Kidney tubule cell (primary cell): Measurements from ENCODE around the gene NTN1.
"Not testable (repeated sequence)": the region's sequence is repeated elsewhere in the genome, so short reads cannot be mapped to it uniquely, and the experiment has no call there.

Experiments used
- DNase-seq: peaks from one replicate; pipeline ENCODE4 v3.0.0-alpha.2; 2018; ENCODE audit warnings: low spot score

NTN1 gene

DNA sequence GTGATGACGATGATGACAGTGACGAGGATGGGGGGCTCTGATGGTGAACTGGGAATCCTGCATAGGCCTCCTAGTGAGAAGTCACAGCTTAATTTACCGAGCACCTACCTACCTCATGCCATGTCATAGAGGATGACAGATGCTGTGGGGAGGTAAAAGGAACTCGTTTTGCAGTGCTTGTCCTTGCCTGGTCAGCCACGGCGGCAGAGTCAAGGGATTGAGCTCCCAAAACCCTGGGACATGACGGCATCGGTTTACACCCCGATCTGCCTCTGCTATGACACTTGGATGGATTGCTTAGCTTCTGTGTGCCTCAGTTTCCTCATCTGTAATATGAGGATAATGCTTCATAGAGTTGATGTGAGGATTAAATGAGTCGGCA, 103.2 kb downstream of the NTN1 start:
- no peak for DNase-seq

DNA sequence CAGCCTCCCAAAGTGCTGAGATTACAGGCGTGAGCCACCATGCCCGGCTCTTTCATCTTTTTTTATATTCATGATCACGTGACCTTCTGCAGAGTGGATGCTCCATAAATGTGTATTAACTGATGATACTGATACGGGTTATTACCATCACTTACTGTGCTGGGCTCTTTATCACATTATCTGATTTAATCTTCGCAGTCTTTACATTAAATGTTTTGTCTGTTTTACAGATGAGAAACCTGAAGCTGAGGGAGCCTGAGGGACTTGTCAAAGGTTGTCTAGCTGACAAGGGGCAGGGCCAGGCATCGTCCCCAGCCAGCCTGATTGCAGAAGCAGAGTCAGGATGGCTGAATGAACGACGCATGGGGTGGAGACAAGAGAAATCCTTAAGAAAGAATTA, 104.4 kb downstream of the NTN1 start:
- DNase-seq = no peak

DNA sequence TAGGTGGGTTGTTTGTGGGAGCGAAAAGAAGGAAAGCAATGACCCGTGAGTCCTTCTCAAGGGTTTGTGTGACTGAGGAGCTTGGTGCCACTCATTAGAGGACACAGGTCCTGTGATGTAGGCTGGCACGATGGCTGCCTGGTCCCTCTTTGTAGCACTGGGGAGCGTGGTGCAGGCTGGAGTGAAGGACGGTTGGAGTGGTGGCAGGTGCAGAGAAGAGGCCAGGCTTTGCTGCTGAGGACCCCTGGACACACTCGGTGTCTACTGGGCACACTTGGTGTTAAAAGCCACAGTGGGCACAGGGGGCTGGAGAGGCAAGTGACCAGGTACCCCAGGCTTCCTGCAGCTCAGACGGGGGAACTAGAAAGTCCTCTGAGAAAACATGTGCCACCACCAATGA, 106.0 kb downstream of the NTN1 start:
- no peak for DNase-seq

DNA sequence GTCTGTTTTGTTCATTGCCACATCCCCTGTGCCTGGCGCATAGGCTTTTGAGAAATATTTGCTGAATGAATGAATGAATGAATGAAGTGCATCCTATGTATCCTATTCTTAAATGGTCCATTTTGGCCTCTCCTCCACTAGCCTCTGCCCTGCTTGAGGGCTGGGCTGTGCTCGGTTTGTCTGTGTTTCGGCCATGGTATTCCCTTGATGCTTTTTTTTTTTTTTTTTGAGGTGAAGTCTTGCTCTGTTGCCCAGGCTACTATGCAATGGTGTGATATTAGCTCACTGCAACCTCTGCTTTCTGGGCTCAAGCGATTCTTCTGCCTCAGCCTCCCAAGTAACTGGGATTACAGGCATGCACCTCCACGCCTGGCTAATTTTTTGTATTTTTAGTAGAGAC, 110.1 kb downstream of the NTN1 start:
- no peak for DNase-seq

DNA sequence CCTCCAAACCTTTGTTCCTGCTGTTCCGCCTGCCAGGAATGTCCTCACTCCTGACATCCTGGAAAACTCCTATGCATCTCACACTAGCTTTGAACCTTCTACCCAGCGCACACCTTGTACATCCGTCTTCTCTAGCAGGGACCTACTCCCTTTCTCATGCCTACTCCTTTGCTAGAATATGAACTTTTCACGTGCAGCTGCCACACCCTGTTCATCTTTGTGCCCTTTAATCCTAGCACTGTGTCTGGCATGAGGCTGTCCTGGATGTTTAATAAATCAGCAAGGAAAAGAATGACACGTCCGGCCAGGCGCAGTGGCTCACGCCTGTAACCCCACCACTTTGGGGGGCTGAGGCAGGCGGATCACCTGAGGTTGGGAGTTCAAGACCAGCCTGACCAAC, 111.0 kb downstream of the NTN1 start:
- no peak for DNase-seq

DNA sequence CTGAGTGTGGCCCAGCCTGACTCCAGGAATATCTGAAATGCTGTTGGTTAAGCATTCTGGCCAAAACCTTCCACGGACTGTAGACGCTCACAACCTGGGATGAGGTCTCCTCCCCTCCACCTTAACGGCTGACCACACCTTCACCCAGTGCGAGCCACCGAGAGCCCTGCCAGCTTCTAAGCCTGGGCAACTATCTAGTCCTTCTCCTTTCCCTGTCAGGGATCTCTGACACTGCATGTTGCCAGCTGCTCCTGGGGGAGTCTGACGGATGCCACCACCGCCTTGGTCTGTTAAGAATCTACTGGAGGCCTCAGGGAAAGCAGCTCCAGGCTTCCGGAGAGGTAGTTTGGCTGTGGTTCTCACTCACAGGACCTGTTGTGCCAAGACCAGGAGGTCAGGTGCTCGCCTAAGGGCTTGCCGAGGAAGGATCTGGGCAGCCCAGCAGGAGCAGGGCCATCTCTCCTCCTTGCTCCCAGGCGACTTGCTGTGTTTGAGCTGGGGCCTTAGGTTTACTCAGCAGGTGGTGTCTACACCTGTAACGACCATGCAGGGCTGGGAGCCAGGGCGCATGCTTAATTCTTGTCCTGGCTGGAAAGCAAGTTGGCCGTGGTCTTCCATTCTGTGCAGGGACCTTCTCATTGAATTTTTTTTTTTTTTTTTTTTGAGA, 111.8 kb downstream of the NTN1 start:
- DNase-seq = no peak

DNA sequence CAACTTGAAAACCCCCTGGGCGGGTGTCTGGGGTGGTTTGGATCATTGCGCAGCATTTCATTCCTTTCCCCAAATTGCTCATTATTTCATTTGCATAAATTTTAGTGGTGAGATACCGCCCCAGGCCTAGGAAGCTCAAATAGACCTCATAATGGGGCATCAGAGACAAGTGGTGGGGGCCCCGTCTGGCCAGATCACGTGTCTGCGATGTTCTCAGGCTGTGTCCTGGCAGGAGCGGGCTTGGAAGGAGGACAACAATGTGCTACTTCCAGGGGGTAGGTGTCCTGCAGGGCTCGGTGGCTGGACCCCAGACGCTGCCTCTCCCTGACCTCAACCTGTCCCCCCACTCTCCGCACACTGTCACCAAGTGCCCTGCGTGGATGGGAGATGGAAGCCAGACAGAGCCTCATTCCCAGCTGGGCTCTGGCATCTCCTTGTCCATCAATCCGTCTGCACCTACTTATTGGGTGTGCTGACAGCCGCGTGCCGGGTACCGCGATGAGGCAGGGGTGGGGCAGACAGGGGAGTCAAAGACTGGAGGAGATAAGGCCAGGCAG, 116.9 kb downstream of the NTN1 start:
- DNase-seq = no peak

DNA sequence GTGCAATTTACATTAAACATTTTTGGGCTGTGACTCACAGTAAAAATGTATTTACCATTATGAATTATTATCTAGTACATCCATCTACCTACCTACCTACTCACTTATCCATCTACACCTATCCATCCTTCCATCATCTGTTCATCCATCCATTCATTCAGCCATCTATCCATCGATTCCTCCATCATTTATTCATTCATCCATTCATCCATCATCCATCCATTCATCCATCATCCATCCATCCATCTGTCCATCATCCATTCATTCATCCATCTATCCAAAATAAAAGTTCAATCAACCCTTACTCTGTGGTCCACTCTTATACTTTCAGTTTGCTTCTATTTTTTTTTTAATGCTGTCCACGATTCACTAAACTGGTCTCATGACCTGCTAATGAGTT, 118.4 kb downstream of the NTN1 start:
- DNase-seq = no peak

DNA sequence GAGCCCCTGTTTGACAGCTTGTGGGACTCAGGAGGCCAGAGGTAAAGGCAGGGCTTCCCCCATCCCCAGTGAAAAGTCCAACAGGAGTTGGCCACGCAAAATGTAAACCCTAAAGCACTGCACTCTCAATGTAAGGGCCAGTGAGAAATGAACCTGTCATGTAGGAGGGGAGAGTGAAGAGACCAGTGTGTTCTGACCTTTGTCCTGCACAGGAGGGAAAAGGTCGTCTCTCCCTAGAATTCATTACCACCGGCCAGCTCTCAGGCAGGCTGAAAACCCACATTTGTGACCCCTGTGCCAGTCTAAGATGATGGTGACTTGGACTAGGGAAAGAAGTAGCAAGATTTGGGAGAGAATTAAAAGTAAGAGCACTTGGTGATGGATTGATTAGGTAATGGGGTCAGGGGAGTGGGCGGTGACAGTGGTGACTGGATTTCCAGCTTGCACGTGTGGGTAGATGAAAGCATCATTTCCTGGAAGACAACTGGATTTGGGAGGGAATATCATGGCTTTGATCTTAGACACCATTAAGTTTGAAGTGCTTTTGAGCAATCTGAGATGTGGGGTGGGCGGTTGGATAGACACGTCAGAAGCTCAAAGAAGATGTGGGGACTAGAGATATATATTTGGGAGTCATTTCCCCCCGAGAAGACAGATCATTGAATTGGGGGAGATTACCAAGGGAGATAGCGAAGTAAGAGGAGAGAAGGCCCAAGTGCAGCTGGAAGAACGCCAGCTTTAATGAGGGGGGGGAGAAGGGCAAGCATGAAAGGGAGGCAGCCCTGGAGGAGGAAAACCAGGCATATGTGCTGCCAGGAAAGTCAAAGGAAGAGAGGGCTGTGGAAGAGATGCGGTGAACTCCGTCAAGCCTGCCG, 119.5 kb downstream of the NTN1 start:
- DNase-seq = no peak

DNA sequence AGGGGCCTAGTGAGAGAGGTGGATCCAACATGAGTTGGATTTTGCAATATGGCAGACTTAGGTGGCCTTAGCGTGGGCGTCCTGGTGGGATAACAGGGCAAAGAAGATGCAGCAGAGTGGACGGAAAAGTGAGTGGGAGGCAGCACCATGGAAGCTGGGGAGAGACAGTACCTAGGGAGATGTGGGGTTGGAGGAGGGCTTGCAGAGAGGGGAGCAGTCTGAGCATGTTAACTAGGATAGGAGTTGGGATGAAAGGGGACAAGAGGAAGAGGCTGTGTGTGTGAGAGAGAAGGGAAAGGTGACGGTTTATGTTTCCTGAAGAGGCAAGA, 120.1 kb downstream of the NTN1 start:
- no peak for DNase-seq

DNA sequence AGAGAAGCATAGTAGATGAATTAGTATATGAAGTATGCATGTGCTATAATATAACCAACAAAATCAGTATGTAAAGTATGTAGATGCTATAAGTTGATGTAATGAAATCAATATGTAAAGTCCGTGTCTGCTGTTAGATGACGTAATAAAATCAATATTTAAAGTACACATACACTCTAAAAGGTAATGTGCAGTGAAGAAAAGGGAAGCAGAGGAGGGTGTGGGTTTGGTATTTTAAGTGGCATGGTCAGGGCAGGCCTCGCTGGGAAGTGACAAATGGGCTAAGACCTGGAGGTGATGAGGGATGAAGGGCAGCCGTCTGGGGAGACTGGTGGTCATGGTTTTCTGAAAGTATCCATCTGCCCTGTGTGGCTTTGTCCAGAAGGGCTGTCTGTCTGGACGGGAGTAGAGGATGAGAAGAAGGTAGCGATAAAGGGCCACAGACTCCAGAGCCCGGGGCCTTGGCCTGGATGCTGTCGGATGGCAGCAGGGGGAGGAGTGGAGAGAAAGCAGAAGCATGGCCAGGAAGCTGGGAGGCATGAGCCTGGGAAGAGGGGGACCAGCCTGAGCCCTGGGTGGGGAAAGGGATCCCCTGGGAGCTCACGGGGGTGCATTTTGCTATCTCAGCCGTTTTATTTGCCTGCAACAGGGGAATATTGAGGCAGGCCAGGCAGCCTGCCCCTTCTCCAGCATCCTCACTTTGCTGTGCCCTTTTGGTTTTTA, 121.6 kb downstream of the NTN1 start:
- DNase-seq = no peak

DNA sequence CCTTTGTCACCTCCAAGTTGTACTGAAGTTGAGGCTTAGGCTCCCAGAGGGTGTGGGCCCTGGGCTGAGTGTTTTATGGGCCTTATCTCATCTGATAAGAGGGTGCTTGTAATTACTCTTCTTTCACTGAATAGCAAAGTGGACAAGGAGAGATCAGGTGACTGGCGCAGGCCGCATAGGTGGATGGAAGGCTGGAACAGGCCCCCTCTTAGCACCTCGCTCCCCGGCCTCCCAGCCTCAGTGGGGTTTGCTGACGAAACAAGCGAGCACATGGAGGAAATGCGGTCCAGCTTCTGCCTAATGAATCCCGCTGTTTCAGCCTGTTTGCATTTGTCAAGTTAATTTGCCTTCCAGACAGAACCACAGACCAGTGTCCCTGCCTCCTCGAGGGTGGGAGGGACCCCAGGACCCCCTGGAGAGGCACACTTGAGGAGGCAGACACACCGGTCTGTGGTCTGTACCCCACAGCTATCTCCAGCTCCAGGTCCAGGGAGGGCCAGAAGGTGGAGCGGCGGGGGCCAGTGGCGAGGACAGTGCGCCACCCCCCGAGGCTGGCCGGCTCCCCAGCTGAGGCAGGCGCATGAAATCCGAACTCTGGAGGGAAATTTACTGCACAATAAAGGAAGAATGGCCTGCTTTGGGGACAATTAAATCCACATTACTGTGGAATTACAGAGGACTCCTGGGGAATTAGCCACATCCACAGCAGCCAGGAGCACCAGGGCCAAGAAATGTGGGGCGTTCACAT, 123.4 kb downstream of the NTN1 start:
- no peak for DNase-seq

DNA sequence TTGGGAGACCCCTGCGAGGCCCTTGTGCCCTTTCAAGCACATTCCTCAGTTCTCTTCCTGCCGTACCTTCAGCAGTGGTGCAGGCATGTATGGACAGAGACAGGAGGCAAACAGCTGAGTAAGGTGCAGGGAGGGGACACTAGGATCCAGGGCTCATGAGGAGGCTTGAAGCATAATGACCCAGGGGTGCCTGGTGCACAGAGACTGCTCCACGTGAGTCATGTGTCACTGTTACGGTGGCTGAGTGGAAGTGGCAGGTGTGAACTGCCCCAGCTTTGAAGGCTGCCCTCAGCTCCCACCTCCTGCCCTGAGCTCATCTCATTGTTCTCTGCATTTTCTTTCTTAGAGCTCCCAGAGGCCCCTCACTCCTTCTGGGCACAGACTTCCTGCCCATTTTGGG, 124.8 kb downstream of the NTN1 start:
- no peak for DNase-seq

DNA sequence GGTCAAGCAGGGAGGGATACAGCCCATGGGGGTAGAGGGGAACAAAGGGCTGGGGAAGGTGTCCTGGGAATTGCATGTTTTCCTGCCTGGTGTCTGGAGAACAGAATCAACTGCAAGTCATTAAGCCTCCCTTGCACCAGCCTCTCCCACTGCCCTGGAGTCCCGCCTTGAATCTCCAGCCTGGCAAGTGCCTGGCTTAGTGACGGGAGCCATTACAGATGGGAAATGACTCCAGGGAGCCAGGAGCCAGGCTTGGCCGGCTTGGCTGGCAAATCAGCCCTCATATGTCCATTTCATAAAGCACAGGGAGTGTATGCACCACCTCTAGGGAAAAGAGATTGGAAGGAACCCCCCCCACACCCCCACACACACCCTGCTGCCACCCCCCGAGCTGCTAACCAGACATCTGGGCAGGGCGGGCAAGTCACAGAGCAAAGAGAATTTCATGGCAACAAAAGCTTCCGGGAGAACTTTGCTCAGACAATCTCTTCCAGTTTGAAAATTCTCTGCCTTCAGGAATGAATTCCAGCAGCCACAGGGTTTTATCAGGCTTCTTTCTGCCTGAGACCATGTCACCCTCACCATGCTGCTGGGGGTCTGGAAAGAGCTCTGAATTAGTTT, 127.7 kb downstream of the NTN1 start:
- no peak for DNase-seq

DNA sequence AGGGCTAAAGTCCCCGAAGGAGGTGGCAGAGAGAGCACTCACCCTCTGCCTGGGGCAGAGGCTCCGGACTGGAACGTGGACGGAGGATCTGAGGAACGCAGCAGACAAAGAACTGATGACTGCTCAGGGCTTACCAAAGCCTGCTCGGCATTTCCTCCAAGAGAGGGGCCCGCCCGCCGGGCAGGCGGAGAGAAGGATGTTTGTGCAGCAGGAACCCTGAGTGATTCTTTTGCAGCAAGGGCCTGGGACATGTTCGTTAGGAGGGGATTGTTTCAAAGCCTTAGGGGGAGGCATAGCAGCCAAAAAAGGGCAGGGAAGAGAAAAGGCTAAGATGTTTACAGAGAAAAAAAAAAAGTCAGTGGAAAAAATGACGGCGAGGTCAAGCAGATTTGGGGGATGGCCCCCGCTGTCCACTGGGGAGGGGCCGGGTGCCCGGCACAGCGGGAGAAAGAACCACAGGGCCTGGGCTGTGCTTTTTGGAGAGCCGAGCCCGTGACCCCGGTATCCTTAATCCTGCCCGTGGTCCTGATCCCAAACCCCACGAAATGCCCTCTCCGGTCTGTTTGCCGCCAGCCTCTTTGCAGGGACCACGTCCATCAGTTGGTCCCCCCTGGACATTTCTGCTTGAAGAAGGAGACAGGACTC, 129.3 kb downstream of the NTN1 start:
- DNase-seq = no peak

DNA sequence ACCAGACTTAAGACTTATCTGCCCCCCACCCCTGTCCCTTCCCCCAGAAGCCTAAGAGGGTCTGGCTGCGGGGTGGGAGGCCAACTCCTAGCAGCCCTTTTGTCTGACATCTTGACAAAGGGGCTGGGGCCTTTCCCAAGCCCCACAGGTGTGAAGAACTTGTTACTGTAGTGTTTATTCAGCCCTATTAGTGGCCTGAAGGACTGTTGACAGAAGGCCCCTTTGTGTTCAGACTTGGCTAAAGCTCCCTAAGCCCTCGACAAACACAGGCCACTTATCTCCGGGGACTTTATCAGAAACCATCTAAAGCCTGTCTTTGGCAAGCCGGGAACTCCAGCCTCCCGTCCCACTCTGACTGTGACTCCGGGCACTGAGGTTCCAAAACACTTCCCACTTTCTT, 129.8 kb downstream of the NTN1 start:
- DNase-seq = no peak

DNA sequence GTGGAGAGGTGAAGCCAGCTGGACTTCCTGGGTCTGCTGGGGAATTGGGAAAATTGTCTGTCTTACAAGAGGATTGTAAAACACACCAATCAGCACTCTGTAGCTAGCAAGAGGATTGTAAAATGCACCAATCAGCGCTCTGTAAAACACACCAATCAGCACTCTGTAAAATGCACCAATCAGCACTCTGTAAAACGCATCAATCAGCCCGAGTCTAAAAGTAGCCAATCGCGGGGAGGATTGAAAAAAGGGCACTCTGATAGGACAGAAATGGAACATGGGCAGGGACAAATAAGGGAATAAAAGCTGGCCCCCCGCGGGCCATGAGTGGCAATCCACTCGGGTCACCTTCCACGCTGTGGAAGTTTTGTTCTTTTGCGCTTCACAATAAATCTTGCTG, 130.4 kb downstream of the NTN1 start:
- not testable (repeated sequence) for DNase-seq

DNA sequence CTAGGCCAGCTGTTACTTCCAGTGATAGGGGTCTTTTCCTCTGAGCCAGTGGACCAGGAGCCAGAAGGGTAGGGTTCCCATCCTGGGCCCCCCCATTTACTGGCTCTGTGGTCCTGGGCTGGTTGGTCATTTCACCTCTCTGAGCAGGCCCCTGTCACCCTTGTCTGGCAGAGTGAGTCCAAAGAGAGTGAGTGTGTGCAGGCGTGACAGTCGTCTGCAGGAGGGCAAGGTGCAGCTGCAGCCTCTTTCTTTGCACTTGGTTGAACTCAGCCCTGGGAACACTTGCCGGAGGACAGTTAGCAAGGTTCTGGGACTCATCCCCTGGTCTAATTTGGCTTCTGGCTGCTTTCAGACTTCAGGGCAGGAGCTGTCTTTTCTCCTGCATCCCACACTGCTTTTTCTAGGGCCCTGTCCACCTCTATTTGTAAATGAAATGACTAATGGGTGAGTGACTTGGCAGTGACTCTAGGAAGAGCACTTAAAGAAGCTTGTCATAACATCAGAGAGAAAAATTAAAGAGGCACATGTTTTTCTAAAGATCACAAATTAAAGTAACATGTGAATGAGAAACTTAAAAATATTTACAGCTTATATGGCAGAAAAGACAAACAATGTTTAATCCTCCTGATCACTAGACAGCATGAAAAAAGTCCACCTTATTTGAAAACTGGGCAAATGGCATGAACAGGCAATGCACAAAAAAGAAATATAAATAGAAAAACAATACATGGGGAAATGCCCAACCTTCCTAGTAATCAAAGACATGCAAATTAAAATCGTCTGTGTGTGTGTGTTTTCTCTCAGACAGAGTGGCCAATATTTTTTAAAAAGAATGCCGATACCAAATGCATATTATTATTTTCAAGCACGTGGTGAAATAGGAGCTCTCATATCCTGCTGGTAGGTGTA, 137.5 kb downstream of the NTN1 start:
- peak; percentile 6 for DNase-seq

DNA sequence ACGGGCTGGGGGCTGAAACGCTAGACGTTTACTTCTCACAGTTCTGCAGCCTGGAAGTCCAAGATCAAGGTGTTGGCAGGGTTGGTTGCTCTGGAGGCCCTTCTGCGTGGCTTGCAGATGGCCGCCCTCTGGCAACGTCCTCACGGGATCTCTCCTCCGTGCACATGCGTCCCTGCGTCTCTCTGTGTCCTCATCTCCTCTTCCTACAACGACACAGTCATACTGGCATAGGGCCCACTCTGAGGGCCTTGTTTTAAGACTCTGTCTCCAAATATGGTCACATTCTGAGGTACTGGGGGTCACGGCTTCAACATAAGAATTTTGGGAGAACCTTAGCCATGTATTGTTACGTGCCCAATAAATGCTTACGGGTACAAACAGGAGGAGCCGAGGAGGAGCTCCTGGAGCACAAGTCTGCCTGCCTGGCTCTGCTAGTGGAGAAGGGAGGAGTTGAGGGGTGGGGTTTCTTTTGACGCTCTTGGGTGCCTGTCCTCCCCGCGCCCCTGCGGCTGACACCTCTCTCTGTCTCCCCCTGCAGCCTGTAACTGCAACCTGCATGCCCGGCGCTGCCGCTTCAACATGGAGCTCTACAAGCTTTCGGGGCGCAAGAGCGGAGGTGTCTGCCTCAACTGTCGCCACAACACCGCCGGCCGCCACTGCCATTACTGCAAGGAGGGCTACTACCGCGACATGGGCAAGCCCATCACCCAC, 141.1 kb downstream of the NTN1 start:
- no peak for DNase-seq

DNA sequence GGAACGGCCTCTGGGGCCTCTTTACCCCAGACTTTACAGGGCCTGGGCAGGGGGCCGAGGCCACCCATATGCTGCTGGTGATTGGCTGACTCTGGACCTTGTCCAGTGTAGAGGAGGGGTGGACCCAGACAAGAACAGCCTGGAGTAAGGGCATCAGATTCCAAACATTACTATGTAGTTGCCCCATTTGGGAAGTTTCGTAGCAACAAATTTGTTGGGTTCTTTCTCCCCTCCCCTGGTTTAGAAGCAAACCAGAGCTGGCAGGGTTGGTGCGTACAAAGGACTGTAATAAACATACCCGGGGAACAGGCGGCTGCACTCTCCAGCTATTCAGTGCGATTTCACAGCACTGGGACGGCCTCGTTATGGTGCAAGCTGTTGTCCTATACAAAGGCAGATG, 145.5 kb downstream of the NTN1 start:
- DNase-seq = no peak
